Activated T-cell treated with anti-CD3 and anti-CD28 coated beads, Interleukin-2, amount 50 U/mL, for 4 hours (primary cell): Measurements from ENCODE around the gene TRIM31. TPM values are rescaled to one million over a fixed set of nuclear protein-coding genes. Genes with fewer than 3 reads are reported as not detected.

Experiments used
- ATAC-seq, 2 donors: fragments of 200-7000 bp; cut with Tn5 transposase; one replicate each; pipeline ENCODE4 v1.10.0; 2021
- DNase-seq: peaks from one replicate; pipeline ENCODE4 v3.0.0-alpha.2; 2020
- H3K27me3 Mint-ChIP-seq: one replicate; pipeline ENCODE4 v1.8.0; 2021; ENCODE audit warnings: low read depth, mixed read lengths
- H3K36me3 Mint-ChIP-seq: one replicate; pipeline ENCODE4 v1.8.0; 2022; ENCODE audit warnings: mixed read lengths; ENCODE audit not compliant: insufficient read depth
- H3K4me1 Mint-ChIP-seq: one replicate; pipeline ENCODE4 v1.8.0; 2021; ENCODE audit warnings: low read depth, mixed read lengths
- H3K4me3 Mint-ChIP-seq: one replicate; pipeline ENCODE4 v1.8.0; 2021; ENCODE audit warnings: mild to moderate bottlenecking, moderate library complexity, mixed read lengths
- H3K9me3 Mint-ChIP-seq: one replicate; pipeline ENCODE4 v1.8.0; 2021; ENCODE audit warnings: mixed read lengths
- total RNA-seq, 3 donors: library from RNA; stranded (reverse); gene quantifications; one replicate each; pipeline ENCODE4 v1.2.1, GENCODE V29; 2021

TRIM31 gene
- total RNA-seq, 3 donors from 2014 or later, result not detected

DNA sequence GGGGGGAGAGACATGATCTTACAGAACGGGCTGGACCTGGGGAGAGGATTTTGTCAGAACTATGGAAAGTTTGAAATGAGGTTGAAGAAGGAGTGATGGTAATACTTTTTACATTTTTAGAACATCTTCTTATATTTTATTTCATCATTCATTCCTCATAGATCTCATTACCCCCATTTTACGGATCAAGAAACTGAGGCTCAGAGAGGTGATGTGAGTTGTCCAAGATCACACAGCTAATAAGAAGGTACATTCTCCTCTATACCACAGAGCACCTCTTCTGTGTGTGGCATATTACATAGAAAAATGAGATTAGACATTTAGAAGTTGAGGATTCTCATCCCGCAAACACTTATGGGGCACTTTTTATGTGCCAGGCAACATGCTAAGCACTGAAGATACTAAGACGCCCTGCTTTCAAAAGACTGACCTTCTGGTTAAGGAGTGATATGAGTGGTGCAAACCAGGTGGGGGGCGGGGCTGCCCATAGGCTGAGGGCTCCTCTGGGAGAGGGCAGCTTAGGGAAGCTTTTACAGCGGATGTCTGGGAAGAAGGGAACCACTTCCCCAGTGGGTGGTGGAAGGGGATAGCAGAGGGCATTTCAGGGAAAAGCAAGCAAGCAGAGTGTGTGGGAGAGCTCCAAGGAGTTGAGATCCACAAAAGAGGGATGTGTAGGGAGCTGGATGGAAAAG lies 19.9 kb downstream of the TRIM31 start:
- H3K4me3 Mint-ChIP-seq, result no peak overlapping the region
- DNase-seq, result no peak
- H3K9me3 Mint-ChIP-seq, result no peaks in the 10 kb centered on the region
- H3K27me3 Mint-ChIP-seq, result peaks cover 58% of the 10 kb centered on the region
- ATAC-seq, result no peak
- H3K4me1 Mint-ChIP-seq, result peaks cover 8% of the 10 kb centered on the region
- peaks cover 4% of the 10 kb centered on the region for H3K36me3 Mint-ChIP-seq

DNA sequence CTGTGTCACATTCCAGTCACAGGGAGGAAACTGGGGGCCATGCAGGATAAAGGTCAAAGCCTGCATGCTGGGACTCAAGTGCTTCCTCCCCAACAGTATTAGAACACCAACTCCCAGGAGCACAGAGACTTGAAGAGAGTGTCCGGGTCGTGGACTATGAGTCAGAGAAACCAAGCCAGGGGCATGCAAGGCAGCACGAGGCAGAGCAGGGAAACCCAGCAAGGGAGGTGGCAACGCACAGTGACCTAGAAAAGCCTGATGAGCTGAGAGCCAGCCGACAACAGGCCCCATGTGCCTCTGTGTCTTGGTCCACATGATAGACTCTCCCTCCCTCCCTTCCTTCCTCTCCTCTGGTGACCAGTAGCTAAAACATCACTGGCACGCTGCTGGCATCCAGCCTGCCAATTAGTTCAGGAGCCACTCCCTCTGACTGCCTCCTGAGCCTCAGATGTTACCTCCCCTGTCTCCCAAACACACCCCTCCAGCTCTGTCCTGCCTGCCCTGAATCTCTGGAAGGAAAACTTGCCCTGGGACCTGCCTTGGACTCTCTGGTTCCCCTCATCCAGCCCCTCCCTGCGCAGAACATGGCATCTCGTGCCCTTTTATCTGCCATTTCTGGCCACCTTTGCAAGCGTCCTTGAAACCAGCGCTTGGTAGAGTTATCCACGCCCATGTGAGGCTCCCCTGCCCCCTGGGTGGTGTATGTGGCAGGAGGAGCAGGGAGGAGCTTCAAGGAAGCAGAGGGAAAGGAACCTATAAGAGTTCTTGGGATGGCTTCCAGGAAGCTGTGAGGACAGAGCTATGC lies 21.1 kb downstream of the TRIM31 start:
- H3K9me3 Mint-ChIP-seq, result no peaks in the 10 kb centered on the region
- DNase-seq (no peak), ATAC-seq (no peak)
- H3K4me3 Mint-ChIP-seq, result no peak overlapping the region
- no peaks in the 10 kb centered on the region for H3K4me1 Mint-ChIP-seq
- H3K27me3 Mint-ChIP-seq, result peaks cover 62% of the 10 kb centered on the region
- peaks cover 4% of the 10 kb centered on the region for H3K36me3 Mint-ChIP-seq

DNA sequence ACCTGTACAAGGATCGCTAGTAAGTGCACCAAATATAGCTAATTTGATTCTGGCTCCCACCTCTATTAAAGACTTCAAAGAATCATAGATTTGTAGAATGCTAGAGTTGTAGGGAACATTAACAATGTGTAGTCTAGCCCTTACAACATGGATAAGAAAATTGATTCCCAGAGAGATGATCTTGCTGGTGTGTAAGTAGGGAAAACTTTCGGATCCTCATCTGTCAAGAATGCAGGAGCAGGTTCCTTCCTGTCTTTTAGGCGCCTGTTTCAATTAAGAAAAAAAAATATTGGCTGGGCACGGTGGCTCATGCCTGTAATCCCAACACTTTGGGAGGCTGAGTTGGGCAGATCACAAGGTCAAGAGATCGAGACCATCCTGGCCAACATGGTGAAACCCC lies 25.0 kb downstream of the TRIM31 start:
- ATAC-seq (no peak), DNase-seq (no peak)
- H3K36me3 Mint-ChIP-seq, result peaks cover 4% of the 10 kb centered on the region

DNA sequence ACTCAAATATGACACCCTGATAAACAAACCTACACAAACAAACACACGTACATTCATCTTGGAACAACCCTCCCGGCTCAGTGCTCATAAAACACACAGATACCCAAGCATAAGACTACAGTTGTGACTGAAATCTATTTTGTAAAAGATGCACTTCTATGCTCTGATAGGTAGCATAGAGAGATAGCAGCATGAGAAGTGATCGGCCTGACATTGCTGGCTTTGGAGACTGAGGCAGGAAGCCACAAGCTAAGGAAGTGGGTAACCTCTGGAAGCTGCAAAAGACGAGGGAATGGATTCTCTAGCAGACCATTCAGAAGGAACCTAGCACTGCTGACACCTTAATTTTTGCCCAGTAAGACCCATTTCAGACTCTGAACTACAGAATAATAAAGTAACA lies 35.7 kb downstream of the TRIM31 start:
- no peaks in the 10 kb centered on the region for H3K9me3 Mint-ChIP-seq
- ATAC-seq (no peak), DNase-seq (no peak)
- peaks cover 38% of the 10 kb centered on the region for H3K4me1 Mint-ChIP-seq
- H3K27me3 Mint-ChIP-seq, result peaks cover 40% of the 10 kb centered on the region
- H3K36me3 Mint-ChIP-seq, result peaks cover 3% of the 10 kb centered on the region
- H3K4me3 Mint-ChIP-seq, result no peak overlapping the region

More for the DNA sequence above, 25.0 kb downstream of the TRIM31 start:
- Mint-ChIP-seq H3K9me3 (no peaks in the 10 kb centered on the region), H3K27me3 (peaks cover 51% of the 10 kb centered on the region), H3K4me1 (no peaks in the 10 kb centered on the region), H3K4me3 (no peak overlapping the region)

DNA sequence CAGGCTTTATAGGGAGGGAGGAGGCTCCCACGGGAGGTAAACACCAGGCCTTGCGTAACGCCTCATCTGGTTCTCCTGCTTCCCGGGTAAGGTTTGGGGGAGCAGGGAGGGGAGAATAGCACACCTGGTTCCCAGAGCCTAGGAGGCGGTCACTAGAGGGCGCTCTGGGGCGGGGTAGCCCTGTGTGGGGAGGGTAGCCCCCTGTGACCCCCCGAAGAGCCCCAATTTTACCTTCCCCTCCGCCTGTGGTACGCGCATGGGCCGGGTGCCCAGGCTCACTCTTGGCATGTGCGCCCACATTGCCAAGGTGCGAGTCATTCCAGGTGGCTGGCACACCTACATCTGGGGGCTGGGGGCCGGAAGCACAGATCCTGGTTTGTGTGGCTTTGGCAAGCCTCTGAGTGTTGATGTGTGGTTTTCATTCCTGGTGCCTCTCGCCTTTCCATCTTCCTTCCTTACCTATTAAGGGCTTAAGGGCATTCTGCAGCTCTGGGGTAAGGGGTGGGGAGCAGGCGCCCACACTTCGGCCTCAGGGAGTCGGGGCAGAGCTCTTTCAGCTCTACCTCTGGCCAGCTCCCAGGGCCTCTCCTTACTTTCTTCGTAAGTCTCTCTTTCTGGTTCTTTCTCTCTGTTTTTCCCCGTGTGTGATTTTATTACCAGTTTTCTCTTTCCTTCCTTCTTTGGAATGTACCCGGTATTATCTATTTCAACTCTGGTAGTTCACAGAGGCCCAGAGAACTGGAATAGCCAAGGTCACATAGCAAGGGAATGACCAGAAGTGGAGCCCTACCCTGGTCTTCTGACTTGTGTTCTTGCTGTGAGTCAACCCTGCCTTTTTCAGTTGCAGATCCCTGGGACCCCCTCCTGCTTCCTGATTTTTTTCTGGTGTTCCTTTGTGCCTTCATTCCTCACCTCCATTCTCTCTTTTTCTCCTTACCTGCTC lies 36.8 kb downstream of the TRIM31 start:
- Mint-ChIP-seq H3K27me3 (peaks cover 48% of the 10 kb centered on the region), H3K36me3 (peaks cover 4% of the 10 kb centered on the region), H3K4me3 (peak overlapping the region; percentile 51), H3K9me3 (no peaks in the 10 kb centered on the region), H3K4me1 (peaks cover 42% of the 10 kb centered on the region)
- ATAC-seq, result no peak
- no peak for DNase-seq

DNA sequence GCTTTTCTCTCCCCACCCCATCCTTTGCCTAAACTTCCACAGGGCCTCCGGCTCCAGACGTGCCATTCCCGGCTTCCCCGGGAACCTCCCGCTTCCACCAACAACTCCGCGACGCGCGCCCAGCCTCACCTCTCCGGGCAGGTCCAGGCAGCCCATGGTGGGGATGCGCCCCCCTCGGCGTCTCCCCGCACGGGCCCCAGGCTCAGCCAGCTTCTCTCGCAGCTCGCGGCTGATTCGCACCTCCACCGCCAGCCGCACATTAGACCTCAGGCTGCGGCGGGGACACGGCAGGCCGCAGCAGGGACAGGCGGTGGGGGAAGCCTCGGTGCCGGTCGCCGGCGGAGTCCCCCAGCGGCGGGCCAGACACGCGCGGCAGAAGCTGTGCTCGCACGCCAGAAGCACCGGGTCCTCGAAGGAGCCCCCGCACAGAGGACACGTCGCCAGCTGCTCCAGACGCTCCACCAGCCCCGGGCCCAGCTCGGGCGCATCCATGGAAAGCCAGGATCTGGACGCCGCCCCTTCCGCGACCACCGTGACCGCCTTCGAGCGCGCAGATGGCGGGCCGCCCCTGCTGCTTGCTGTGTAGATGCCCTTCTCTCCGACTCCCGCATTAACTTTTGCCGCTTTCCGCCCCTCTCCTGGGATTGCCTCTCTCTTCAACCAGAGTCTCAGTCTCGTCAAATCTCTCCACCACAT lies 37.6 kb downstream of the TRIM31 start, which contains the start of gene RNF39:
Gene RNF39 (minus strand): TSS at position 676 of the 696 bp plus-strand sequence. CDS start 184 bp downstream, at position 492.
- H3K4me3 Mint-ChIP-seq, result peak within 1 kb of the TSS; percentile 51
- DNase-seq, result no peak
- peak; percentile 45 to 52 for ATAC-seq
- H3K9me3 Mint-ChIP-seq, result no peaks in the 10 kb centered on the region
- H3K36me3 Mint-ChIP-seq, result peaks cover 8% of the 10 kb centered on the region
- H3K27me3 Mint-ChIP-seq, result peaks cover 54% of the 10 kb centered on the region
- peaks cover 48% of the 10 kb centered on the region for H3K4me1 Mint-ChIP-seq

DNA sequence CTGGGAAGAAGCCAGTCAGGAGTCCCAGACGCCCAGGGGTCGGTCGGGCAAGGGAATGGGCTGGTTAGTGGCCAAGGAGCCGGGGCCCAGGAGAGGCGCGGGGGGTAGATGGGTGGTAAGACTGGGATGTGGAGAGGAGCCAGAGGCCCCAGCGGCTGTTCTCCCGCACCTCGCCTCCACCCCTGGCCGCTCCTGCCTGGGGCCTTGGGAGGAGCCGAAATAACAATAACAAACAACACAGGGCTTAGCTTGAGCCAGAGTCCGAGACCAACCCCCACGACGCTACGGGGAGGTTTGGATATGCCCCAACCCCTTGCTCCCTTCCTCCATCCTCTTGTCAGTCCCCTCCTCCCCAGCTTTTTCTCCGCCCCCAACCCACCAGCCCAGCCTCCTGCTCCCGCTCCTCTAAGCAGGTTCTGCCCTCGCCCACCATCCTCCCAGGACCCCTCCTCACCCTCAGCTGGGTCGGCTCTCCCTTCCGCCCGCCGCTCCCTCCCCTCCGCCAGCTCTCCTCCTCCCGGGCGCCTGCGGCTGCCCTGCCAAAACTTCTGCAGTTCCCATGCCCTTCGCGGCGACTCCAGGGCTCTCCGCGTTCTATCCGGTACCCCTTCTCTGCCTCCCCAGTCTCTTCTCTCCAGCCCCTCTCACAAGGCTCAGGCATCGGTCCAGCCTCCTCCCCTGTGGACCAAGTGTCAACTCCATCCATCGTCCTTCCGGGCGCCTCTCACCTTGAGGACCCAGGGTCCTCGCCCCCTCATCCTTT lies 38.4 kb downstream of the TRIM31 start:
- ATAC-seq (peak; percentile 13 to 37), DNase-seq (no peak)
- H3K4me1 Mint-ChIP-seq, result peaks cover 51% of the 10 kb centered on the region
- H3K27me3 Mint-ChIP-seq, result peaks cover 59% of the 10 kb centered on the region
- H3K36me3 Mint-ChIP-seq, result peaks cover 15% of the 10 kb centered on the region
- H3K4me3 Mint-ChIP-seq, result peak overlapping the region; percentile 48
- H3K9me3 Mint-ChIP-seq, result no peaks in the 10 kb centered on the region

DNA sequence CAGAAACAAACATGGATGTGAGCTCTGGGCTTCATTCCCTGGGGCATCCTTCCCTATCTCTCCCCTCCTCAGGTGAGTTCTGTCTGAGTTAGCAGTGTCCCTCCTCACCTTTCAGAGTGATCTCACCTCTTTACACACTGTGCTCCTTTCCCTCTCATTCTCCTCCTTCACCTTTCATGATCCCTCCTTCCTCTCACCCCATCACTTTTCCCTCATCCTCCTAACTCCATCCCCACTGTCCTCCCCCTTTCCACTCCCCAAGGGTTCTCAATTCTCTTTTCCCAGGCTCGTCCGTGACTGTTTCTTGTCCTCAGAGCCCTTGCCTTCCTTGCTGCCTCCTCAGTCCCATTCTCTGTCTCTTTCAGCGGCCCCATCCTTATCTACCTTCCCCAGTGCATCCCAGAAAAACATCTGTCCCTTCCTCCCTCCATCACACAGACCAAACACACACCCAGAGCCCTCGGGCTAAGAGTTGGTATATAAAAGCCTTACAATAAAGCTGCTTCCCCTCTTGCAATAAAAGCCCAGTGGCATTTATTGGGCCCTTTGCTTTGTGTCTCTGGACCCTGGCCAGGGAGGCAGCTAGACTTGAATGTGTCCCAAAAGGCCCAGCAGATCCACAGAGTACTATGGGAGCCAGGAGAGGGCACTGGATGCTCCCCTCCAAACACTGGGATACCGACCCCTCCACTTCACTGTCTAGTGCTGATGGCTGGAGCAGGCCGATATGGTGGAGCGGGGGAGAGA lies 39.2 kb downstream of the TRIM31 start:
- peaks cover 20% of the 10 kb centered on the region for H3K36me3 Mint-ChIP-seq
- ATAC-seq (no peak), DNase-seq (no peak)
- peaks cover 52% of the 10 kb centered on the region for H3K4me1 Mint-ChIP-seq
- H3K4me3 Mint-ChIP-seq, result peak overlapping the region; percentile 19
- H3K9me3 Mint-ChIP-seq, result no peaks in the 10 kb centered on the region
- peaks cover 56% of the 10 kb centered on the region for H3K27me3 Mint-ChIP-seq

DNA sequence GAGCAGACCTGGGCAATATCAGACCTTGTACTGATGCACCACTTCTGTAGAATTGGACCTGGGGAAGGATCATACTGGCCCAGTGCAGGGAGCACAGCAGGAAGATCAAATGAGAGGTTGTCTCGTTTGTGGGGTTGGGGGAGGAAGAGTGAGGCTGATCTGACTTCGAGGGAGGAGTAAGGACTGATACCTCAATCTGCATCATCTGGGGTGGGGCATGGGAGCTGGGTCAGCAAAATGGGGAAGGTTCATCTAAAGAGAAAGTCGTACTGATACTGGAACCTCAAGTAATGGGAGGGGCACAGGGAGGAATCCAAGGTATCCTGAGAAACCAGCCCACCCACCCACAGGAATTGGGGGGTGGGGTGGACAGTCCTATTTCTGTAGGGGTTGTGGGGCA lies 41.0 kb downstream of the TRIM31 start:
- Mint-ChIP-seq H3K4me1 (peaks cover 53% of the 10 kb centered on the region), H3K27me3 (peaks cover 56% of the 10 kb centered on the region), H3K9me3 (no peaks in the 10 kb centered on the region), H3K36me3 (peaks cover 29% of the 10 kb centered on the region), H3K4me3 (no peak overlapping the region)
- ATAC-seq (no peak), DNase-seq (no peak)

DNA sequence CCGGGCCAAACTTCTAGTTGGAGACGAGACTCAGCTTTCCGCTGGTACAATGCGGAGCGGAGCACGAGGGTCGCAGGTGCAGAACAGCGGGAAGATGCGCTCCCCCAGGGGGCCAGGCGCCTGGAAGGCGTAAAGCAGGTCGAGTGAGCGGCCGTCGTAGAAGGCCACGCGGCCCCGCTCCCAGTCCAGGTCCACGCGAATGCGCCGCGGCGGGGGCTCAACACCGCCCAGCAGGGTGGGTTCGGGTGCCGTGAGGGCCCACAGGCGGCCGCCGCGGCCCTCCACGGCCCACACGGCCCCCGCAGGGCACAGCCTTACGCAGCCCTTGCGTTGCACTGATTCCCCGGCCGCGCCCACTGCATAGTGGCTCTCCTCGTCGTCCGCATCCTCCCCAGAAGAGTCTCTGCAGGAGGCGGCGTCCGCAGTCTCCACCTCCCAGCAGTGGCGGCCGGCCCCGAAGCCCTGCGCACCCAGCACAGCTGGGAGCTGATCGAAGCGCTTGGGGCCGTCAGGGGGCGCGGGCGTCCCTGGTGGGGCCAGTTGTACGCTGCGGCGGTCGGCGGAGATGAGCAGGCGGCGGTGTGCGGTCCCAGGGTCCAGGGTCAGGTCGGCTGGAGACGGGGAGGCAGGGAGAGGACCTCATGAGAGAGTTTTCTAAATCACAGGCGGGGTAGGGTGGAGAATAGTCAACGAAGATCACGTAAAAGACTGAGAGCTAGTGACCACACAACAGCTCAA lies 41.6 kb downstream of the TRIM31 start:
- peaks cover 52% of the 10 kb centered on the region for H3K27me3 Mint-ChIP-seq
- no peak for DNase-seq
- H3K4me3 Mint-ChIP-seq, result no peak overlapping the region
- H3K4me1 Mint-ChIP-seq, result peaks cover 49% of the 10 kb centered on the region
- ATAC-seq, result no peak
- H3K9me3 Mint-ChIP-seq, result no peaks in the 10 kb centered on the region
- H3K36me3 Mint-ChIP-seq, result peaks cover 29% of the 10 kb centered on the region

DNA sequence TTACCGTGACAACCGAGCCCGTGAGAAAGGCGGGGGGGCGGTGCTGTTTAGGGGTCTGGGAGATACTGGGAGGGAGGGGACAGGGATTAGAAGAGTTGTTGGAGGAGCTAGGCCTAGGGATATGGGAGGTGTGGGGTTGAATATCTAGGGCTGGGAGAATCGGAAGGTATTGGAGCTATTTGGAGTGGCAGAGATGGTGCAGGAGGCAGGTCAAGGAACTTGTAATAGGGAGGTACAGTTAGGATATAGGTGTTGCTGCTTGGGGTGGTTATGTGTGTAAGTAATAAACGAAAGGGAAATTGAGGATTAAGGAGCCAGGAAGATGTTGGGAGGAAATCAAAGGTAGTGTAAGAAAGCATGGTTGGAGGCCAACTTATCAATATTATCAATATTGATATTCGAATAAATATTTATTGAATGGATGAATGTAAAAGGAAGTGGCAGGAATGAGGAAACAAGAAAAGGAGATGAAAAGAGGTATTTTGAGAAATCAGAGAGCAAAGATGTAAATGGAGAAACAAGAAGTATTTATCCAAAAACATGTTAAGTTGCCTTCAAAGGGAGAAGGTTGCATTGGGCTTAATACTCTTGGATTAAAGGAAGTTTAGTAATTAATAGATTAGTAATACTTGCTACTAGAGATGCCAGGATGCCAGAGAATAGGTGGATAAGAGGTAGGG lies 45.3 kb downstream of the TRIM31 start:
- peaks cover 23% of the 10 kb centered on the region for H3K27me3 Mint-ChIP-seq
- H3K9me3 Mint-ChIP-seq, result no peaks in the 10 kb centered on the region
- no peak for DNase-seq
- H3K36me3 Mint-ChIP-seq, result peaks cover 37% of the 10 kb centered on the region
- H3K4me1 Mint-ChIP-seq, result peaks cover 48% of the 10 kb centered on the region
- ATAC-seq, result no peak
- peak overlapping the region; percentile 93 for H3K4me3 Mint-ChIP-seq
